GM13976 (cell line): ENCODE data around the gene ADAMTS16.

Experiments
- DNase-seq: peaks from one replicate; pipeline ENCODE4 v3.0.0; 2012; ENCODE audit warnings: low spot score
- CTCF ChIP-seq: IDR thresholded peaks from 2 replicates; pipeline ENCODE4 v1.5.1; 2012; ENCODE audit warnings: borderline replicate concordance, mild to moderate bottlenecking; ENCODE audit not compliant: insufficient read depth; ENCODE audit errors: extremely low read depth, missing control alignments, control extremely low read depth
- in situ Hi-C: fragments of 300-500 bp; cut with MboI; formaldehyde crosslinking; loops from one replicate; pipeline ENCODE4 v1.12.0; 2022; ENCODE audit warnings: low sequenced_read_pairs, mixed read lengths, inconsistent platforms; ENCODE audit not compliant: unreplicated experiment

Gene ADAMTS16

GRCh38 chr5:5183933-5184332, 43.8 kb downstream of the ADAMTS16 start:
- TF ChIP-seq CTCF: no peak
- DNase-seq: no peak
- in situ Hi-C loops: no loop called here

- no peak for DNase-seq
- in situ Hi-C loops: no loop called here
- TF ChIP-seq CTCF: no peak
Observed at GRCh38 chr5:5188376-5189050, 48.4 kb downstream of the ADAMTS16 start.

GRCh38 chr5:5189051-5189430, 48.9 kb downstream of the ADAMTS16 start:
- DNase-seq: no peak
- in situ Hi-C loops: no loop called here
- TF ChIP-seq CTCF: no peak

GRCh38 chr5:5191906-5192305, 51.8 kb downstream of the ADAMTS16 start:
- no peak for TF ChIP-seq CTCF
- in situ Hi-C loops: no loop called here
- no peak for DNase-seq

- TF ChIP-seq CTCF: no peak
- DNase-seq: no peak
- in situ Hi-C loops: no loop called here
Observed at GRCh38 chr5:5192681-5193080, 52.6 kb downstream of the ADAMTS16 start.

GRCh38 chr5:5195128-5195918, 55.2 kb downstream of the ADAMTS16 start:
- in situ Hi-C loops: no loop called here

More at GRCh38 chr5:5195128-5195918, 55.2 kb downstream of the ADAMTS16 start:
- no peak for DNase-seq
- no peak for TF ChIP-seq CTCF
